ENCODE measurements around the gene VANGL1.
"Not testable (repeated sequence)": the region's sequence is repeated elsewhere in the genome, so short reads cannot be mapped to it uniquely, and the experiment has no call there.

Gene VANGL1

DNA sequence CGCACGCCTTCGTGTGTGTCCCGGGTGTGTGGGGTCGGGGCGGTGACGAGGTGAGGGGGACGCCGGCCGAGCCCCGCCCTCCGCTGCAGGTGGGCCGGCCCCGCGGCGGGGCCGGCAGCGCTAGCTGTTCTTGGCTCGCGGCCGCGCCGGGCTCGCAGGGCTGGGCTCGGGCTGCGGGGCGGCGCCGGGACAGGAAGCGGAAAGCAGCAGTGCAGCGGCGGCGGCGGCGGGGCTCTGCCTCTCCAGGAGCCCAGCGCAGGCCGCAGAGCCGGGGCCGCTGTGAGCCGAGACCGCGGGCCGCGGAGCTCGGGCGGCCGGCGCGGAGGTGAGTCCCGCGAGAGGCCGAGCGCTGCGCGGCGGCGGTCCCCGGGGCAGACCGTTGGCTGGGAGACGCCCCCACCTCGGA is at the start of gene VANGL1:
TSS of gene VANGL1 (plus strand) at position 209 of the 406 bp plus-strand sequence. CDS start 9,444 bp downstream, outside the sequence.
- DNase-seq (ENCODE audit: low read depth), result peak; percentile 22

DNA sequence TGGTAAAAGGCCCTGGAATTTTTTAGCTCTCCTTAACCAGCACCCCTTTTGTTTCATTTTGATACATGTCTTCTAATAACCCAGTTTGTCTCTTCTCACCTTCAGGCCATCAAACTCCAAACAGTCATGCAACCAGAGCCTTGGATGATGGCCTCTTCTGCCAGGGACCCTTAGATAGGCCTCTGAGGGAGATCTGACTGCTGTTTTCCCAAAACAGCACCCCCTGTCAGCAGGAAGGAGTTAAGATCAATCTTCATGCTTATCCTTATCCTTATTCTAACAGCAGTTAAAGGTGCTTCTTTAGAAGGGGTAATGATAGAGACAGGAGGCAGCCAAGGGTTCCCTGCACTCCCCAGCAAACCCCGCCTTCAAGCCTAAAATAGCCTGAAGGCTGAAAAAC is 49.5 kb upstream of the VANGL1 start:
- DNase-seq (ENCODE audit: low read depth), result no peak

DNA sequence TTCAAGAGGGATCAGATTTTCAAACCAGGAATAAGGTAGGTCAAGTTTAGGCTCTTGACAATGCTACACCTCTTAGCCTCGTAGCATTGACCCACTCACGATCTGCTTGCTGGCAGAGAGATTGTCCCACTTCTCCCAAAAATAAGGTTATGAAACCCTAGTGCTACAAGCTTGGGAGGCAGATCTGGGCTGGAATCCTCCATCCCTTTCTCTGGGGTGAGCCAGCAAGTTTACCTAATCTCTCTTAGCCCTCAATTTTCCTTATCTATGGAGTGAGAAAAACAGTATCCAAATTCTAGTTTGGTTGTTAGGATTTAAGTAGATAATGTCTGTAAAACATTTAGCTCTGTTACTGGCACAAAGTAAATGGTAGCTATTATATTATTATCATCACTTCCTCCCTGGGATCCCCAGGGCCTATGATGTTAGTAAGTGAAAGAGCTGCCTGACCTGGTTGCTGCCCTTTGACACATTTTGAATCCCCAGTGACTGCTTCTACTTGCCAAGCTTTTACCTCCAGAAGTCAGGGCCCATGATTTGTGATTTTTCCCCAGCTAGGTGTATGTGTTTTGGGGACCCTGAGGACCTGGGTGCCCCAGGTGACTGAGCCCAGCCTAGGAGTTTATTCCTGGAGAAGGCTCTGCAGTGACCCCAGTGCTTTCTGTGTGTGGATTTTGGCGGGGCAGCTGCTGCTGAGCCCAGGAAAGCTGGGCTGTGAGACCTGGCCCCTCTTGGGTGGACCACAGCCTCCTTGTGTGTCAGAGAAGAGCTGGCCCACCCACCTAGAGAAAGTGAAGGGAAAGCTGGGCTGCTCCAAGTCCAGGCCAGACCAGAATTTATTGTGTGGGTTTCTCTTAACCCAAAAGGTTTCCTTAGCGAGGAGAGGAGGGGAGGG is 48.2 kb upstream of the VANGL1 start:
- DNase-seq (ENCODE audit: low read depth), result no peak

DNA sequence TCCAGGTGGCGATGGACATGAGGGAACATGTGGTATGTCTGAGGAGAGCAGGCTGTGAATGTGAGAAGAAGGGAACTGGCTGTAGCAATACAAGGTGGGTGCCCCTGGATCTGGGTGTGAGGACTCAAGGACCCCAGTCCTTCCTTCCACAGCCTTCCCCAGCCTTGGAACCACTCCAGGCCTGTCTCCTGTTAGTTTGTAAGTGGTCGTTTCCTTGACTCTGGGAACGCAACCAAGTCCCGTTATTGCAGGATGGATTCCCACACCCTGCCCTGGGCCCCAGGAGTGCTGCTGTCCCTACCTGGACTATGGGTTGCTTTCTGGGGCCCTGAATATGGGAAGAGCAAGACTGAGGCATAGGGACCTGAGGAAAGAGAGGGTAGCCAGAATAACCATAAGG is 47.2 kb upstream of the VANGL1 start:
- no peak for DNase-seq (ENCODE audit: low read depth)

DNA sequence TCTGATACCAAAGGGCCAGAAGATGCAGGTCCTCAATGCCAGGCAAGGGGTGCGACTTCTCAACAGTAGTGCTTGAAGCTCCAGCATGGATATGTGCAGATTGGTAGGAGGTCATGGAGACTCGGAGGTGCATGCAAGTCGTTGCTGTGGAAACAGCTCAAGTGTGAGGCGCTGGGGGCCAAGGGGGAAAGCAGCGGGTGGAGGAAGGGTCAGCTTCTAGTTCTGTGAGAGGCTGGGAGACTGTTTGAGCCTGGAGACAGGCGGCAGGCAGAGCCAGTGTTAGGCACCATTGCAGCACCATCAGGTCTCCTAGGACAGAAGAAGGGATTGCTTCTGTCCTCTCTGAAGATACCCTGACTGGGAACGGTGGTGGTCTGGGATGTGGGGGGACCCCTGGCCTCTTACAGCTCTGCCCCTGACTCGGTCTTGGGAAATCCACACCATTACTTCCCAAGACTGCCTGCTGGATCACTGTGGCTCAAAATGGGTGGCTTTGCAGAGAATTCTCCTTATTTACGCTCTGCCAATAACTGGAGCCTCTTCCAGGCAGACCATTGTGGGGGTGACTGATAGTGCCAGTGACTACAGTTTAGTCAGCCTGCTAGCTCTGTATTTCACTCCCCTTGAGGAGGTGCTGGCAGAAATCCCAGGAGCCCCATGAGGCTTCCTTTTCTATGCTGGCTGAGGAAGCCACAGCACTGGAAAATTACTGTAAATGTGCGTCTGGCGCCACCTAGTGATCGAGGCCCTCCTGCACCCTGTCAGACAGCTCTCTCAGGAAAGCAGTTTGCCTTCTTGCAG is 46.3 kb upstream of the VANGL1 start:
- DNase-seq (ENCODE audit: low read depth), result peak; percentile 53

DNA sequence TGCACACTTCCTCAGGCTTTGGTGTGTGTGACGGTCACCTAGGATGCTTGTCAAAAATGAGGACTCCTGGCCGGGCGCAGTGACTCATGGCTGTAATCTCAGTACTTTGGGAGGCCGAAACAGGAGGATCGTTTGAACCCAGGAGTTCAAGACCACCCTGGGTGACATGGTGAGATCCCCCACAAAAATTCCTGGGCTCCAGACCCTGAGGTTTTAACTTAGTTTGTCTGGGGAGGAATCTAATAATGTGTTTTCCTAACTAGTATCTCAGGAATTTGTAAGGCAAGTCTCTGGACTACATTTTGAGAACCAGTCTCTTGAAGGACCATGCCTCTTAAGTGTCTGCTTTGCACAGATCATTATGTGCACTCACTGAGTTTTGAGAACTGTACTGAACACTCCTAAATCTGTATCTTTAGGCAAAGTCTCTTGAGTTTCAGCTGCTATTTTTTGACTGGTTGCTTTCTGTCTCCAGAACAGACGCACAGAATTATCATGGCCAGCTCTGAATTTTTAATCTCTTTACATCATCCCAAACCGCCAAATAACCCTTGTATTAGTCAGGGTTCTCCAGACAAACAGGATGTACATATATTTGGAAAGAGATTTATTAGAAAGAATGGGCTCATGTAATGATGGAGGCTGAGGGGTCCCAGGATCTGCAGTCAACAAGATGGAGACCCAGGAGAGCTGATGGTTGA is 45.5 kb upstream of the VANGL1 start:
- no peak for DNase-seq (ENCODE audit: low read depth)

DNA sequence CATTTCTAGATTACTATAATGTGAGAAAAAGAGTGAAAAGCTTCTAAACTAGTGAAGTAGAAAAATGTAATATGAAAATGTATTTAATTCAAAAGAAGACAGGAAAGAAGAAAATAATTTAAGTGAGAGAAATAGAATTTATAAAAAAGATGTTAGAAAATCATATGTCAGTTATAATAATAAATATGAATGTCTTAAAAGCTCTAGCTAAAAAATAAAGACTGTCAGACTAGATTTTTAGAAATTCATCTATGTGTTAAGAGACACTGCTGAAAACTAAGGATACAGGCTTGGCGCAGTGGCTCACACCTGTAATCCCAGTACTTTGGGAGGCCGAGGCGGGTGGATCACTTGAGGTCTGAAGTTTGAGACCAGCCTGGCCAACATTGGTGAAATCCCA is 37.3 kb upstream of the VANGL1 start:
- no peak for DNase-seq (ENCODE audit: low read depth)

DNA sequence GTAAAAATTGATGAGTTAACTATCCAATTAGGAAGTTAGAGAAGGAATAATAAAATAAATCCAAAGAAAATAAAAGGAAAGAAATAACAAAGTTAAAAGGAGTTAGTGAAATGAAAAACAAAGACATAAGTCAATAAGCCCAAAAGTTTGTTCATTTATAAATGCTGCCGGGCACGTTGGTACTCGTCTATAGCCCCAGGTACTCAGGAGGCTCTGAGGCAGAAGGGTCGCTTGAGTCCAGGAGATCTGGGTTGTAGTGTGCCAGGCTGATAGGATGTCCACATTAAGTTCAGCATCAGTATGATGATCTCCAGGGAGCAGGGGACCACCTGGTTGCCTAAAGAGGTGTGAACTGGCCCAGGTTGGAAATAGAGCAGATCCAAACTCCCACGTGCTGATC is 35.5 kb upstream of the VANGL1 start:
- no peak for DNase-seq (ENCODE audit: low read depth)

DNA sequence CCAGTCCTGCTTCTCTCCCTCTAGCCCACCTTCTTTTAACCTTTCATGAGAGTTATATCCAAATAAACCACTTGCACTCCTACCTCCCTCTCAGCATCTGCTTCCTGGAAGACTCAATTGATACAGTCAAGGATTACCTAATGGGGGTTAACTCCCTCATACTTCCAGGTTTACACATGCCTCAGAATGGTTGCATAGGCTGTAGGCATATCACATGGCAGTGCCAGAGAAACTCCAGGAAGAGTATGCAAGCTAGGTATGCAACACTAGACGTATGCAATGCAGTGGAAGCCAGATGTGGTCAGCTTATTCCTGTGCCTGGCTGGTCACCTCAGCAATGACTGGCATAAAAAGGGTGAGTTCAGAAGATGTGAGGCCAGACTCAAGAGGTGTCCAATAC is 32.7 kb upstream of the VANGL1 start:
- DNase-seq (ENCODE audit: low read depth), result no peak

DNA sequence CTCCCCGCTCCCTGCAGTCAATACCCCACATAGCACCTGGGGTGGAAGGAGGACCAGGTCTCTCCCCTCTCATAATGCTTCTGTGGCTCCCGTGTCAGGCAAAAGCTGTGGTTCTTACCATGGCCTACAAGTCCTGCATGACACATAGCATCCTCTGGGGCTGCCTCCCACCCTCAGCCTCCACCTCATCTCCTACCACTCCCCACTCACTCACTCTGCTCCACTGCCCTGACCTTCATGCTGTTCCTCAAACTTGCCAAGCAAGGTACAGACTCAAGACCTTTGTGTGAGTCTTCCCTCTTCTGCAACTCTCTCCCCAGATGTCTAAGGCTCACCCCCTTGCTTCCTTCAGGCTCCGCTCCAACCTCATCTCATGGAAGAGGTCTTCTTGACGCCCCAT is 28.0 kb upstream of the VANGL1 start:
- no peak for DNase-seq (ENCODE audit: low read depth)

DNA sequence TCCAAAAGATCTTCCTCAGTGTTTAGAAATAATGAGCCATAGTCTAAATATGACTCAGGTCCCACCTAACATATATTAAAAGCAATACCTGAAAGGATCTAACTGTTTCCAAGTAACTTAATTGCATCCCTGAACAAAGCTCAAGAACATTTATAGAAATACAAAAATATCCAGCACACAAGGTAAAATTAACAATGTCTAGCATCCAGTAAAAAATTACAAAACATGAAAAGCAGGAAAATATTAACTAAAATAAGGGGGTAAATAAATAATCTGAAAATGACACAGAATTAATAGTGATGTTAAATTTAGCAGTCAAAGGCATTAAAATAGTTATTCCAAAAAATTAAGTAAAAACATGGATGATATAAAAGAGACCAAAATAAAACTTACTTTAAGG is 21.3 kb upstream of the VANGL1 start:
- DNase-seq (ENCODE audit: low read depth), result no peak

DNA sequence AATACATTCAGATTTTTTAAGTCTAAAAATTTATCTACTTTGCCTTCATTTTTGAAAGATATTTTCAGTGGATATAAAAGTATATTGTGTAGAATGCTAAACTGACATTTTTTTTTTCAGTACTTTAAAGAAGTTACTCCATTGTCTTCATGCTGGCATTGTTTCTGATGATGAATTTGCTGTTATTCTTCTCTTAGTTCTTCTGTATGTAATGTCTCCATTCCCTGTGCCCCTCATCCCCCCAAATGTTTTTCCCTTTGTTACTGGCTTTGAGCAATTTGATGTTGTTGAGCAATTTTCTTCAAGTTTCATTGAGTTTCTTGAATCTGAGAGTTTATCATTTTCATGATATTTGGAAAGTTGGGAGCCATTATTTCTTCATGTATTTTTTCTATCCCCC is 20.8 kb upstream of the VANGL1 start:
- DNase-seq (ENCODE audit: low read depth), result no peak

DNA sequence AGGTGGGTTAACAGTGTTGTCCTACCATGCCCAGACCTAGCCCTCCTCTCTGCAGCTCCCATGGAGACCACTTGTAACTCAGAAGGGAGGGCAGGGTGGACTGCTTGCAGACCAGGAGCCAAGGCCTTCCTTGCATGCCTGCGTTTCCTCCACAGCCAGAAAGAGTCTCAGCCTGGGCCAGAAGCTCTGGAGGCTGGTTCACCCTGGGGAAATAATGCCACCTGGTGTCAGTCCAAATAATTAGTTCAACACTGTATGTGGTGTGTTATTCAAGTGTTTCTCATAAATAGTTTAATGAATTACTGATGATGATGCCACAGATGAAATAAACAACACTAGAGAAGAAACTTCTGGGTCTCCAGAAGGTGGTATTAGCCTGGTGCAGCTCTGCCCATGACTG is 16.9 kb upstream of the VANGL1 start:
- no peak for DNase-seq (ENCODE audit: low read depth)

DNA sequence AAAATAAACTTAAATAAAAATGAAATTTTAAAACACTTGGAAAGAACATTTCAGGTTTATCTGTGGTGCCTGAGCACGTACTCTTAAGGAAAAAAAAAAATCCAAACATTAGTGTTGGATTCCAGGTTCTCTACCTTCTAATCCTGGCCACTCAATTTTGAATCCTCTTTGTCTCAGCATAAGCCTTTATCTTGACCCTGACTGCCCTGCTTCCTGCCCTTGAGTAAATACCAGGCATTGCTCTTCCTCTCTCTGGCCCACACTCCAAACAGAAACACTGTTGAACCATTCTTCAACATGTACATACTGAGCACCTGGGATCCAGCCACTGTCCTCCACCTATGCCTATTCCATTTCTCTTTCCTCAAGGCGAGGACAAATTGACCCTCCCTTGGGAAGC is 11.4 kb upstream of the VANGL1 start:
- DNase-seq (ENCODE audit: low read depth), result no peak

DNA sequence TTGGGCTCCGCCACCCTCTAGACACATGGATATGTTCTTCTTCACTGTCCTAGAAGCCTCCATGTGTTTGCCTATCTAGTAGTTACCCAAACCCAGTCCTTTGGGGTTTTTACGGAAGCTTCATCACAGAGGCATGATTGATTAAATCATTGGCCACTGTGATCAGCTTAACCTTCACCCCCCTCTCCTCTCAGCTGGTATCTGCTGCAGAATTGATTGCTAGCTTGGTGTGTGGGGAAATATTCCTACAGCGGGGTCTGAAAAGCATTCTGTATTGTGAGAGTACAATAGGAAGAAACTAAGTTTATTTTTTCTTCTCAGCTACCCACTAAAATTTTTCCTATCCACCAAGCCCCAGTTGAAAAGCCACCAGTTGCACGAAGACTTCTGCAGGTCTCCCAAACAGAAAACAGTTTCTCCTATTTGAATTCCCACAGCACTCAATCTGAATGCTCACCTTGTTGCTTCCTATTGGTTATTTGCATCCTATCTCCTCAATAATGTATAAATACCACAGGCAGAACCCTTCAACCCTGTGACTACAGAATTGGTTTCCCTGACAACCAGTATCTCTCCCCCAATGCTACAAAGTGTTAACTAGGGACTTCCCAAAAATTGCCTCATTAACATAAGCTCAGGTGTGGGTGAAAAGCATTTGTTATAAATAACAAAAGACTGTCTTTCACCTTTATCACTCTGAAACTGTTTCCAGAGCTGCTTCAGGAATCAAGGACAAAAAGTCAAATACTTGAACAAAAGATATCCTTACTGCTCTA is 9.3 kb upstream of the VANGL1 start:
- DNase-seq (ENCODE audit: low read depth), result no peak

DNA sequence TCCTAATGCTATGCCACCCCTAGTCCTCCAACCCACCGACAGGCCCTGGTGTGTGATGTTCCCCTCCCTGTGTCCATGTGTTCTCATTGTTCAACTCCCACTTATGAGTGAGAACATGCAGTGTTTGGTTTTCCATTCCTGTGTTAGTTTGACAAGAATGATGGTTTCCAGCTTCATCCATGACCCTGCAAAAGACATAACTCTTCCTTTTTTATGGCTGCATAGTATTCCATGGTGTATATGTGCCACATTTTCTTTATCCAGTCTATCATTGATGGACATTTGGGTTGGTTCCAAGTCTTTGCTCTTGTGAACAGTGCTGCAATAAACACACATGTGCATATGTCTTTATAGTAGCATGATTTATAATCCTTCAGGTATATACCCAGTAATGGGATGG is 8.2 kb upstream of the VANGL1 start:
- DNase-seq (ENCODE audit: low read depth), result not testable (repeated sequence)

DNA sequence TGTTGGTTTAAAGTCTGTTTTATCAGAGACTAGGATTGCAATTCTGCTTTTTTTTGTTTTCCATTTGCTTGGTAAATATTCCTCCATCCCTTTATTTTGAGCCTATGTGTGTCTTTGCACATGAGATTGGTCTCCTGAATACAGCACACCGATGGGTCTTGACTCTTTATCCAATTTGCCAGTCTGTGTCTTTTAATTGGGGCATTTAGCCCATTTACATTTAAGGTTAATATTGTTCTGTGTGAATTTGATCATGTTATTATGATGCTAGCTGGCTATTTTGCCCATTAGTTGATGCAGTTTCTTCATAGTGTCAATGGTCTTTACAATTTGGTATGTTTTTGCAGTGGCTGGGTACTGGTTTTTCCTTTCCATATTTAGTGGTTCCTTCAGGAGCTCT is 4.5 kb upstream of the VANGL1 start:
- not testable (repeated sequence) for DNase-seq (ENCODE audit: low read depth)

DNA sequence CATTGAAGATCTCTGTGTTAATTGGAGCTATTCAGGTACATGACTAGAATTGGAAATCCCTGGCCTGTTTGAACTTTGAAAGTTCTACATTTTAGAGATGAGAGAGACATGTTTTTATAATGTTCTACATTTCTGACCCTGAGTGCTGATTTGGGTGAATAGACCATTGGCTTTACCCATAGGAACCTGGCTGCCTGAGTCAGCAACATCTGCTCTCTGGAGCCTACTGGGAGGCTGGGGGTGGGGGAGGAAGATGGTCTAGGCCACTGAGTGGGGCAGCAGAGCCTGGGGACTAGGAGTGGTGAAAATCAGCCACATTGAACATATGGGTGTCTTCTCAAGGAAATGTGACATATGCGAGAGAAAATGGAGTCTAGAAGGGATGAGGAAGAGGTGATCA is 1.4 kb upstream of the VANGL1 start:
- DNase-seq (ENCODE audit: low read depth), result no peak

DNA sequence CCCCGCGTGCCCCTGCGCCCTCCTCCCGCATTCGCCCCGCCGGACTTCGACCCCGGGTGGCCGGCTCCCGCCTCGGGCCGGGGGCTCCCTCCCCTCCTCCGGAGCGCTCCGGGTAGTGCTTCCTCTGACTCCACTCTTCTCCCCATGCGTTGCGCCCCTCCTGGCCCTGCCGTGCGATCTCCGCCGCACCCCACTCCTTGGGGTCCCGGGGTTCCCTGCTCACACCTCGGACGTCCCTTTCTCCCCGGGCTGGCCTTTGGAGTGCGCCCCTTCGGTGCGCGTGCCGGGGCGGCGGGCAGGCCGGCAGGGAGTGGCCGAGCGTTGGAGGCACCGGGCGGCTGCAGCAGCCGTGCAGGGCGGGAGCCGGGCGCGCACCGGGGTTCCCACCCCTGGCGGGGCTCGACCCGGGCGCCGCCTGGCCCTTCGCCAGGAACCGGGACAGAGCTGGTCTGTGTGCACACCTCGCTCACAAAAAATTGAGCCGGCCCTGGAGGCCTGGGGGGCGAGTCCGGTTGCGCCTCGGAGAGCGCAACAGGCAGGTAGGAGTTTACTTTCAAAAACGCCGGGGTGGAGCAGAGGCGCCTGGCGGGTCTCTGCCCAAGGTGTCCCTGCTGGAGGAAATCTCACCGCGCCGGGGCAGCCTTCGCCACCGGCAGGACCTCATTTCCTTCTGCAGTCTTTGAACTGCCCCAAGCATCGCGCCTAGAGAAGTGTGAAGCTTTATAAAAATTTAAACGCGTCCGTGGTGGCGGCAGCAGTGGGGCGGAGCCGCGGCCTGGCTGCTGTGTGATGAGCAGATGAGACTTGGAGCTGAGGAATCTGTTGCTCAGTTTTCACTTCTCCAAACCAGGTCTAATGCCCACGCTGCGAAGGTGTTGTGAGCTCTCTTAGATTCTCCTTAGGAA is 650 bp downstream of the VANGL1 start:
- DNase-seq (ENCODE audit: low read depth), result peak; percentile 16

DNA sequence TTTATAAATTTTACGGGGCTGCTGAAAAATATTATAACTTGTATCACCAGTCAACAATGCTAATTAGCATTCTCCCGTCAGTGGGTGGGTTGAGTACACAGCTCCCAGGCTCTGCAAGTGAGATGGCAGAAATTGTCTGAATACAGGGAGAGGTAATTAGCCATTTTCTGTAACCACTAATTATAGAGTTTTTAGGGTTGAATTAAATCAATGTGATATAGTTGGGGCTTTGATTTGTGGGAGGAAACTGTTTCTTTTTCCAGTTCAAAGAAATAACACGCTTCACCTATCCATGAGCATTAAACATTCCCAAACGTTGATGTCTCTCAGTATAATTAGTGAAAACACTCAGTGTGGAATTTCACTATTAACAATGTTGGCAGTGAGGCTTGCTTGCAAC is 1.5 kb downstream of the VANGL1 start:
- no peak for DNase-seq (ENCODE audit: low read depth)

DNA sequence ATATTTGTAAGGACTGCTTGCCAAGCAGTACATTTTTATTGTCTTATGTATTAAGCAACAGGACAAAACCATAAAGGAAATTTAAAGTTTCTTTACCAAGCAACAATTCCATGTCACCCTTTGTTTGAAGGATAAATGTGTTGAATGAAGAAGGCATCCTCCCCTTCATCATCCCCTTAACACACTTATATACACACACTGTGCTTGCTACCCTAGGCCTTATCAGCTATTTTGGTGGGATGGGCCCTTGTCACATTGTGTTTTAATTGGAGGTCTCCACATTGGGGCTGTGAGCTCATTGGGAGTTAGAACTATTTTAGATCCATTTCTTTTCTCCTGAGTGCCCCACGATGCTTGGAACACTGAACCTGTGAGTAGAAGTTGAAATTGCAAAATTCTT is 1.9 kb downstream of the VANGL1 start:
- no peak for DNase-seq (ENCODE audit: low read depth)
